Activated T-helper 17 cell treated with anti-CD3 and anti-CD28 coated beads, Interleukin-2, amount 50 U/mL, for 72 hours (primary cell): ENCODE results near the gene PUS7. TPM values are rescaled to one million over a fixed set of nuclear protein-coding genes. Genes with fewer than 3 reads are reported as not detected.
"Not testable (repeated sequence)": the region's sequence is repeated elsewhere in the genome, so short reads cannot be mapped to it uniquely, and the experiment has no call there.

Experiments
- ATAC-seq: fragments of 150-1000 bp; cut with Tn5 transposase; replicated peaks from 2 replicates; pipeline ENCODE4 v1.10.0; 2021; ENCODE audit warnings: mild to moderate bottlenecking, moderate library complexity
- H3K27ac Mint-ChIP-seq: one replicate; pipeline ENCODE4 v1.8.0; 2022; ENCODE audit warnings: mixed read lengths
- H3K27me3 Mint-ChIP-seq: one replicate; pipeline ENCODE4 v1.8.0; 2022; ENCODE audit warnings: mixed read lengths
- H3K36me3 Mint-ChIP-seq: one replicate; pipeline ENCODE4 v1.8.0; 2022; ENCODE audit warnings: low read depth, mild to moderate bottlenecking, mixed read lengths
- H3K4me1 Mint-ChIP-seq: one replicate; pipeline ENCODE4 v1.8.0; 2022; ENCODE audit warnings: mixed read lengths
- H3K4me3 Mint-ChIP-seq: one replicate; pipeline ENCODE4 v1.8.0; 2022; ENCODE audit warnings: mild to moderate bottlenecking, mixed read lengths
- H3K9me3 Mint-ChIP-seq: one replicate; pipeline ENCODE4 v1.8.0; 2022; ENCODE audit warnings: mixed read lengths
- total RNA-seq, 2 donors: library from RNA; stranded (reverse); gene quantifications; one replicate each; pipeline ENCODE4 v1.2.3, GENCODE V29; 2022

The PUS7 gene
- total RNA-seq, 2 donors from 2014 or later = 15.4 to 37.2 TPM

- H3K27ac Mint-ChIP-seq = peak overlapping the region; percentile 4
- peaks cover 12% of the 10 kb centered on the region for H3K4me1 Mint-ChIP-seq
- H3K27me3 Mint-ChIP-seq = no peaks in the 10 kb centered on the region
- H3K36me3 Mint-ChIP-seq = no peaks in the 10 kb centered on the region
- ATAC-seq = peak; percentile 71
- no peaks in the 10 kb centered on the region for H3K9me3 Mint-ChIP-seq
- no peak overlapping the region for H3K4me3 Mint-ChIP-seq
These were observed 77.6 kb downstream of the PUS7 start for GRCh38 chr7:105444342-105444987.

GRCh38 chr7:105442214-105442613 is 79.9 kb downstream of the PUS7 start:
- not testable (repeated sequence) for H3K9me3 Mint-ChIP-seq, H3K27ac Mint-ChIP-seq, H3K36me3 Mint-ChIP-seq, H3K4me3 Mint-ChIP-seq, ATAC-seq, H3K27me3 Mint-ChIP-seq
- peaks cover 11% of the 10 kb centered on the region for H3K4me1 Mint-ChIP-seq

GRCh38 chr7:105439174-105439893 is 82.7 kb downstream of the PUS7 start:
- H3K4me1 Mint-ChIP-seq = peaks cover 8% of the 10 kb centered on the region
- H3K36me3 Mint-ChIP-seq = no peaks in the 10 kb centered on the region
- no peaks in the 10 kb centered on the region for H3K27me3 Mint-ChIP-seq
- H3K4me3 Mint-ChIP-seq = no peak overlapping the region
- ATAC-seq = peak; percentile 73
- H3K27ac Mint-ChIP-seq = no peak overlapping the region
- no peaks in the 10 kb centered on the region for H3K9me3 Mint-ChIP-seq

- Mint-ChIP-seq H3K4me1 (peaks cover 6% of the 10 kb centered on the region), H3K36me3 (no peaks in the 10 kb centered on the region), H3K9me3 (no peaks in the 10 kb centered on the region), H3K27ac (no peak overlapping the region), H3K27me3 (no peaks in the 10 kb centered on the region), H3K4me3 (no peak overlapping the region)
- no peak for ATAC-seq
These were observed 83.3 kb downstream of the PUS7 start for GRCh38 chr7:105438847-105439173.

GRCh38 chr7:105438254-105438653 is 83.8 kb downstream of the PUS7 start:
- ATAC-seq = no peak
- H3K9me3 Mint-ChIP-seq = no peaks in the 10 kb centered on the region
- no peak overlapping the region for H3K27ac Mint-ChIP-seq
- H3K36me3 Mint-ChIP-seq = no peaks in the 10 kb centered on the region
- H3K4me1 Mint-ChIP-seq = peaks cover 6% of the 10 kb centered on the region
- no peaks in the 10 kb centered on the region for H3K27me3 Mint-ChIP-seq
- no peak overlapping the region for H3K4me3 Mint-ChIP-seq

GRCh38 chr7:105437356-105437755 is 84.7 kb downstream of the PUS7 start:
- not testable (repeated sequence) for H3K4me1 Mint-ChIP-seq, H3K9me3 Mint-ChIP-seq, H3K27me3 Mint-ChIP-seq, ATAC-seq, H3K27ac Mint-ChIP-seq, H3K36me3 Mint-ChIP-seq, H3K4me3 Mint-ChIP-seq

GRCh38 chr7:105429746-105430612 is 92.1 kb downstream of the PUS7 start:
- H3K4me1 Mint-ChIP-seq = peaks cover 9% of the 10 kb centered on the region
- ATAC-seq = no peak
- H3K4me3 Mint-ChIP-seq = no peak overlapping the region
- H3K27ac Mint-ChIP-seq = no peak overlapping the region
- H3K9me3 Mint-ChIP-seq = no peaks in the 10 kb centered on the region
- no peaks in the 10 kb centered on the region for H3K27me3 Mint-ChIP-seq
- no peaks in the 10 kb centered on the region for H3K36me3 Mint-ChIP-seq

GRCh38 chr7:105426606-105427146 is 95.4 kb downstream of the PUS7 start:
- Mint-ChIP-seq H3K27ac (peak overlapping the region; percentile 69), H3K36me3 (no peaks in the 10 kb centered on the region), H3K4me3 (peak overlapping the region; percentile 25), H3K9me3 (no peaks in the 10 kb centered on the region), H3K27me3 (no peaks in the 10 kb centered on the region), H3K4me1 (peaks cover 9% of the 10 kb centered on the region)
- ATAC-seq = peak; percentile 89

- Mint-ChIP-seq H3K4me3 (no peak overlapping the region), H3K27ac (no peak overlapping the region), H3K4me1 (peaks cover 9% of the 10 kb centered on the region), H3K27me3 (no peaks in the 10 kb centered on the region), H3K9me3 (no peaks in the 10 kb centered on the region), H3K36me3 (no peaks in the 10 kb centered on the region)
- no peak for ATAC-seq
These were observed 98.1 kb downstream of the PUS7 start for GRCh38 chr7:105423987-105424386.

GRCh38 chr7:105413887-105414437 is 108.1 kb downstream of the PUS7 start:
- ATAC-seq = no peak
- Mint-ChIP-seq H3K4me3 (no peak overlapping the region), H3K27me3 (no peaks in the 10 kb centered on the region), H3K36me3 (no peaks in the 10 kb centered on the region), H3K27ac (no peak overlapping the region), H3K4me1 (no peaks in the 10 kb centered on the region), H3K9me3 (no peaks in the 10 kb centered on the region)

- not testable (repeated sequence) for H3K4me3 Mint-ChIP-seq, H3K9me3 Mint-ChIP-seq, H3K27ac Mint-ChIP-seq, H3K36me3 Mint-ChIP-seq, H3K27me3 Mint-ChIP-seq, H3K4me1 Mint-ChIP-seq, ATAC-seq
These were observed 111.3 kb downstream of the PUS7 start for GRCh38 chr7:105410774-105411173.

- not testable (repeated sequence) for ATAC-seq, H3K4me3 Mint-ChIP-seq, H3K27me3 Mint-ChIP-seq, H3K4me1 Mint-ChIP-seq, H3K27ac Mint-ChIP-seq, H3K36me3 Mint-ChIP-seq, H3K9me3 Mint-ChIP-seq
These were observed 112.3 kb downstream of the PUS7 start for GRCh38 chr7:105409775-105410174.

- Mint-ChIP-seq H3K27me3 (no peaks in the 10 kb centered on the region), H3K27ac (no peak overlapping the region), H3K9me3 (no peaks in the 10 kb centered on the region), H3K4me3 (no peak overlapping the region), H3K4me1 (no peaks in the 10 kb centered on the region), H3K36me3 (no peaks in the 10 kb centered on the region)
- no peak for ATAC-seq
These were observed 113.2 kb downstream of the PUS7 start for GRCh38 chr7:105408791-105409410.
